Measurements from ENCODE around the gene CCBE1.
A peak's percentile ranks its signal among the peaks of the same experiment; 100 is the strongest.

CCBE1 gene

GRCh38 chr18:59665057-59666006 is 31.9 kb downstream of the CCBE1 start:
- H3K4me3 ChIP-seq (replicated peaks; ENCODE audit: low read depth, low read length) = peak overlapping the region; percentile 29
- no peak for DNase-seq (ENCODE audit: extremely low read depth, low read depth)
- TF ChIP-seq, protein P1, sequence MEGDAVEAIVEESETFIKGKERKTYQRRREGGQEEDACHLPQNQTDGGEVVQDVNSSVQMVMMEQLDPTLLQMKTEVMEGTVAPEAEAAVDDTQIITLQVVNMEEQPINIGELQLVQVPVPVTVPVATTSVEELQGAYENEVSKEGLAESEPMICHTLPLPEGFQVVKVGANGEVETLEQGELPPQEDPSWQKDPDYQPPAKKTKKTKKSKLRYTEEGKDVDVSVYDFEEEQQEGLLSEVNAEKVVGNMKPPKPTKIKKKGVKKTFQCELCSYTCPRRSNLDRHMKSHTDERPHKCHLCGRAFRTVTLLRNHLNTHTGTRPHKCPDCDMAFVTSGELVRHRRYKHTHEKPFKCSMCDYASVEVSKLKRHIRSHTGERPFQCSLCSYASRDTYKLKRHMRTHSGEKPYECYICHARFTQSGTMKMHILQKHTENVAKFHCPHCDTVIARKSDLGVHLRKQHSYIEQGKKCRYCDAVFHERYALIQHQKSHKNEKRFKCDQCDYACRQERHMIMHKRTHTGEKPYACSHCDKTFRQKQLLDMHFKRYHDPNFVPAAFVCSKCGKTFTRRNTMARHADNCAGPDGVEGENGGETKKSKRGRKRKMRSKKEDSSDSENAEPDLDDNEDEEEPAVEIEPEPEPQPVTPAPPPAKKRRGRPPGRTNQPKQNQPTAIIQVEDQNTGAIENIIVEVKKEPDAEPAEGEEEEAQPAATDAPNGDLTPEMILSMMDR (IDR thresholded peaks at IDR 0.05; ENCODE audit: low read depth, low read length, missing control alignments) = no peak

- peak overlapping the region; percentile 29; the same call in 1 of the 2 replicates for H3K4me3 ChIP-seq (replicated peaks; ENCODE audit: low read depth, low read length)
- TF ChIP-seq, protein P1 (IDR thresholded peaks at IDR 0.05; ENCODE audit: low read depth, low read length, missing control alignments) = no peak
- DNase-seq (ENCODE audit: extremely low read depth, low read depth) = no peak
Measured at GRCh38 chr18:59664329-59664728, 32.9 kb downstream of the CCBE1 start.

DNA sequence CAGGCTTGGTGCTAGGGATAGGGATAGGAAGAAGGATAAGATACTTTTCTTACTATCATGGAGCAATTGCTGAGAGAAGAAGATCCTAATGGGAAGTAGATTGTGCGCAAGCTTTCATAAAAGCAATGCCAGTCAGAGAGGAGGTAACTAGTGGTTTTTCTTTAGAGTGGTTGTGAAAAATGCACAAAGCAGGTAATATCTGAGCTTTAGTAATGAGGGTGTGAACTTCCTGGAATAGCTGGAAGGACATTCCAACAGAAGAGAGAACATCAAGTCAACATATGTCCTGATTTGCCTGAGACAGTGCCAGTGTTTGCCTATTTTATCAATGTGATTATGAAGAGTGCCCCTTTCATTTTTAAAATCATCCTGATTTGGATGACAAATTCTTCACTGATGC is 34.1 kb downstream of the CCBE1 start:
- no peak overlapping the region for H3K4me3 ChIP-seq (replicated peaks; ENCODE audit: low read depth, low read length)
- DNase-seq (ENCODE audit: extremely low read depth, low read depth) = no peak
- TF ChIP-seq, protein P1 (IDR thresholded peaks at IDR 0.05; ENCODE audit: low read depth, low read length, missing control alignments) = no peak

DNA sequence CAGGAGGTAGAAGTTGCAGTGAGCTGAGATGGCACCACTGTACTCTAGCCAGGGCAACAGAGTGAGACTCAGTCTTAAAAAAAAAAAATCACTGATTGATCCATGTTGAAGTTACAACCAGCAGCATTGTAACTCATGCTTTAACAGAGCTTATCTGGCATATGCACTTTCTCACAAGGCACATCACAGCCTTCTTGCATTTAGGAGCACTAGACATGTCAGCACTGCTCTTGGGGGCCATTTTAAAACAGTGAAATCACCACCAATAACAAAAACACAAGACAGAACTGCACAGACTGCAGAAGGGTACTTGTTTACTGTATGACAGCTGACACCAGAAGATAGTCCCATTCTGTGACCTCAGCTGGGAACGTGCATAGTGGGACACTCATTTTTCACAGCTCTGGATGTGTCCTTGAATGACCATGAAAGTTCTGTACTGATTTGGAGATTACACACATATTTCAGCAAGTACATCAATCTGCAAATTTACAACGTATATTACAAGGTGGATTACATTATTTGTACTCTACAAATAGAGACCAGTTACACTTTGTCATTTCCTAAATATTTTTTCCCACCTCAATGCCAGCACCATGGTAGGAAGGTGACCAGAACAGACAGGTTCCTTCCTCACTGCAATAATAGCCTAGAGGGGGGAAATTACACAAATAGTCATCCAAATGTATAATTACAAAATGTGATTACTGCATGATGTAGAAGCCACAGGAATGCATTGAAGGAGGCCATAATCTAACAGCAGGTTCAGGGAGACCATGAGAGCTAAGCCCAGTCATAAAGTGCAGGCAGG is 35.1 kb downstream of the CCBE1 start:
- DNase-seq (ENCODE audit: extremely low read depth, low read depth) = no peak
- no peak overlapping the region for H3K4me3 ChIP-seq (replicated peaks; ENCODE audit: low read depth, low read length)
- TF ChIP-seq, protein P1 (IDR thresholded peaks at IDR 0.05; ENCODE audit: low read depth, low read length, missing control alignments) = no peak

DNA sequence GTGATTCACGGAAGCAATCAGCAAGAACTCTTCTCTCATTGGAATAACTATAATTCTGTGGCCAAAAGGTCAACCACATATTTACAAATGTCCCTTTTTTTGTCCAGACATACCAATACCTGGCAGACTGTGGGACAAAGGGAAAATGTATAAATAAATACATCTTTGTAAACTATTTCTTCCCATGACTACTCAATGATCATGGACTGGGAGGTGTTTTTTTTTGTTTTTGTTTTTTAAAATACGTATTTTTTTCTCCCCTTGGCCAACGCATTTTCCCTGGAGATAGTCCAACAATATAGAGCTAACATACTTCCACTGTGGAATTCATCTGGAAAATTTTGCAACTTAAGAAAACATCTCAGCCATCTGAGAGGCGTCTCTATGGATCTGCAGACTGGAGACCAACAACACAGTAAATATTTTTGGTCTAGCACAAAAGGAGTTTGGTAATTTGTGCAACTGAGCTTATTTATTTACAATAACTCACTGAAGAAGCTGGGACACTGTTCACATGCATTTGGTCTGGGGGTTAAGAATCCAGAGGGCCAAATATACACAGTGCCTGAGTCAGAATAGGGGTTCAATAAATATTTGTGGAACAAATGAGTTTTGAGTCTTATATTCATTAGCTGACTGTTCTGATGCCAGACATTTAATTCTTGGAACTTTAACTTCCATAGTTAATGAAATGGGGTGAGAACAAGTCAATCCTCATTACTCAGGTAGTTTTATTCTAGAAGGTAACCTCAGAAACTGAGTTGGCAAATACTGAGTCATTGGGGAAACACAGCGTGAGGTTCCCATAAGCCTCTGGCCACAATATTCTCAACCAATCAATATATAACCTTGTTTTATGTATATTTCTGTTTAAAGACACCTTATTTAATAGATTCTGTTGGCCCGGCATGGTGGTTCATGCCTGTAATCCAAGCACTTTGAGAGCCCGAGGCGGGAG is 36.2 kb downstream of the CCBE1 start:
- DNase-seq (ENCODE audit: extremely low read depth, low read depth) = no peak
- TF ChIP-seq, protein P1 (IDR thresholded peaks at IDR 0.05; ENCODE audit: low read depth, low read length, missing control alignments) = no peak
- no peak overlapping the region for H3K4me3 ChIP-seq (replicated peaks; ENCODE audit: low read depth, low read length)

DNA sequence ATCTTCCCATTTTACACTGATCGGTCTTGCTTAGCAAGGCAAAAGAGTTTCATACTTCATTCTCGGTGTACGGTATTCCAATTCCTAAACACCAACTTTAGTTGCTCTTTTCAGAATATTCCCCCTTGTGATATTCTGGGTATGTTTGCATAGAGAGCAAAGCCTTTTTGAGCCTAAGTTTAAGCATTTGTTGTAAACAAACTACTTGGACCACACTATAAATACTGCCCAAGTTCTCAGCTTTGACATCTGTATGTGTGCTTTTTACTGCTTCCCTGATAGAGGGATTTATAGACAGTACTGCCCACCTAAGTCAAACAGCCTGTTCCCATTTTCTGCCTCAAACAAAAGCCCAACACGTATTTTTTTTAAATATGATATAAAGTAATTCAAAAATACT is 36.9 kb downstream of the CCBE1 start:
- no peak overlapping the region for H3K4me3 ChIP-seq (replicated peaks; ENCODE audit: low read depth, low read length)
- no peak for DNase-seq (ENCODE audit: extremely low read depth, low read depth)
- TF ChIP-seq, protein P1 (IDR thresholded peaks at IDR 0.05; ENCODE audit: low read depth, low read length, missing control alignments) = no peak

All from HFF-Myc (cell line).